CD1c-positive myeloid dendritic cell (primary cell): Measurements from ENCODE around the gene SGO1.
A peak's percentile ranks its signal among the peaks of the same experiment; 100 is the strongest.
"Not testable (repeated sequence)": the region's sequence is repeated elsewhere in the genome, so short reads cannot be mapped to it uniquely, and the experiment has no call there.

Experiments used
- DNase-seq: peaks from one replicate; pipeline ENCODE4 v3.0.0-alpha.2; 2016; ENCODE audit errors: extremely low spot score

The SGO1 gene

GRCh38 chr3:20185679-20186599 lies at the start of gene SGO1:
TSS of gene SGO1 (minus strand) at chr3:20186206. CDS start at chr3:20184027, 2,179 bp downstream.
- peak; percentile 100 for DNase-seq

- DNase-seq: no peak
These were observed 49.8 kb upstream of the SGO1 start for GRCh38 chr3:20235796-20236195.

- DNase-seq: no peak
These were observed 47.1 kb upstream of the SGO1 start for GRCh38 chr3:20232906-20233780.

GRCh38 chr3:20230954-20231353 lies 44.9 kb upstream of the SGO1 start:
- DNase-seq: no peak

- DNase-seq: no peak
These were observed 39.8 kb upstream of the SGO1 start for GRCh38 chr3:20225769-20226168.

- no peak for DNase-seq
These were observed 36.3 kb upstream of the SGO1 start for GRCh38 chr3:20222274-20222673.

- DNase-seq: no peak
These were observed 32.2 kb upstream of the SGO1 start for GRCh38 chr3:20218215-20218614.

GRCh38 chr3:20215636-20216035 lies 29.6 kb upstream of the SGO1 start:
- DNase-seq: no peak

GRCh38 chr3:20213491-20213890 lies 27.5 kb upstream of the SGO1 start:
- DNase-seq: not testable (repeated sequence)

- DNase-seq: not testable (repeated sequence)
These were observed 21.9 kb upstream of the SGO1 start for GRCh38 chr3:20207945-20208344.

- DNase-seq: not testable (repeated sequence)
These were observed 19.9 kb upstream of the SGO1 start for GRCh38 chr3:20205898-20206297.

GRCh38 chr3:20201143-20201542 lies 15.1 kb upstream of the SGO1 start:
- no peak for DNase-seq

GRCh38 chr3:20197775-20198174 lies 11.8 kb upstream of the SGO1 start:
- no peak for DNase-seq

- DNase-seq: no peak
These were observed 8.9 kb upstream of the SGO1 start for GRCh38 chr3:20194793-20195460.

- DNase-seq: no peak
These were observed 5.0 kb upstream of the SGO1 start for GRCh38 chr3:20190991-20191390.

GRCh38 chr3:20186600-20187004 lies 596 bp upstream of the SGO1 start:
- no peak for DNase-seq

- no peak for DNase-seq
These were observed 701 bp downstream of the SGO1 start for GRCh38 chr3:20185331-20185678.

- DNase-seq: no peak
These were observed 3.8 kb downstream of the SGO1 start for GRCh38 chr3:20182206-20182605.

- no peak for DNase-seq
These were observed 4.7 kb downstream of the SGO1 start for GRCh38 chr3:20181276-20181675.

GRCh38 chr3:20173844-20174410 lies 12.1 kb downstream of the SGO1 start:
- DNase-seq: no peak

GRCh38 chr3:20161714-20162113 lies 24.3 kb downstream of the SGO1 start:
- DNase-seq: no peak

GRCh38 chr3:20160230-20160629 lies 25.8 kb downstream of the SGO1 start:
- DNase-seq: peak; percentile 29
